ENCODE data around the gene AUTS2.

The AUTS2 gene

GRCh38 chr7:70659263-70659662, 1061.0 kb downstream of the AUTS2 start:
- no peak overlapping the region for H3K4me3 ChIP-seq (ENCODE audit: low read length, poor library complexity, severe bottlenecking)
- no peaks in the 10 kb centered on the region for H3K79me2 ChIP-seq (ENCODE audit: insufficient read depth, low read length)
- H3K36me3 ChIP-seq (ENCODE audit: insufficient read depth, low read length): no peaks in the 10 kb centered on the region
- H3K4me1 ChIP-seq (ENCODE audit: insufficient read depth, low read length, poor library complexity, severe bottlenecking): peaks cover 10% of the 10 kb centered on the region
- no peak overlapping the region for H3K4me2 ChIP-seq (ENCODE audit: low read depth, low read length, poor library complexity, severe bottlenecking)
- no peaks in the 10 kb centered on the region for H4K20me1 ChIP-seq (ENCODE audit: insufficient read depth, low read length, poor library complexity, severe bottlenecking)
- H3K9me3 ChIP-seq (ENCODE audit: insufficient read depth, low read depth, low read length): no peaks in the 10 kb centered on the region
- no peak overlapping the region for H2AFZ ChIP-seq (ENCODE audit: low read length)
- TF ChIP-seq CTCF (conservative IDR thresholded peaks at IDR 0.05; ENCODE audit: low read length): no peak
- no peak for TF ChIP-seq EZH2phosphoT487 (IDR thresholded peaks at IDR 0.05; ENCODE audit: borderline replicate concordance)
- H3K9ac ChIP-seq (ENCODE audit: low read depth, low read length, poor library complexity, severe bottlenecking): no peak overlapping the region
- no peaks in the 10 kb centered on the region for H3F3A ChIP-seq (ENCODE audit: low read depth)
- no peaks in the 10 kb centered on the region for H3K9me2 ChIP-seq (replicated peaks; ENCODE audit: low read depth, low read length)
- H3K27me3 ChIP-seq (ENCODE audit: insufficient read depth, low read length, poor library complexity, severe bottlenecking): no peaks in the 10 kb centered on the region

- Histone ChIP-seq H3K9me3 (ENCODE audit: insufficient read depth, low read depth, low read length) (no peaks in the 10 kb centered on the region), H3F3A (ENCODE audit: low read depth) (no peaks in the 10 kb centered on the region), H3K4me1 (ENCODE audit: insufficient read depth, low read length, poor library complexity, severe bottlenecking) (peaks cover 10% of the 10 kb centered on the region), H3K9ac (ENCODE audit: low read depth, low read length, poor library complexity, severe bottlenecking) (no peak overlapping the region), H3K9me2 (replicated peaks; ENCODE audit: low read depth, low read length) (no peaks in the 10 kb centered on the region), H4K20me1 (ENCODE audit: insufficient read depth, low read length, poor library complexity, severe bottlenecking) (no peaks in the 10 kb centered on the region), H3K27me3 (ENCODE audit: insufficient read depth, low read length, poor library complexity, severe bottlenecking) (no peaks in the 10 kb centered on the region), H2AFZ (ENCODE audit: low read length) (no peak overlapping the region), H3K79me2 (ENCODE audit: insufficient read depth, low read length) (no peaks in the 10 kb centered on the region), H3K4me3 (ENCODE audit: low read length, poor library complexity, severe bottlenecking) (no peak overlapping the region), H3K36me3 (ENCODE audit: insufficient read depth, low read length) (no peaks in the 10 kb centered on the region), H3K4me2 (ENCODE audit: low read depth, low read length, poor library complexity, severe bottlenecking) (no peak overlapping the region)
- TF ChIP-seq EZH2phosphoT487 (IDR thresholded peaks at IDR 0.05; ENCODE audit: borderline replicate concordance): no peak
- TF ChIP-seq CTCF (conservative IDR thresholded peaks at IDR 0.05; ENCODE audit: low read length): no peak
These were observed 1062.0 kb downstream of the AUTS2 start for GRCh38 chr7:70660154-70660818.

- Histone ChIP-seq H3K27me3 (ENCODE audit: insufficient read depth, low read length, poor library complexity, severe bottlenecking) (no peaks in the 10 kb centered on the region), H3K9me2 (replicated peaks; ENCODE audit: low read depth, low read length) (no peaks in the 10 kb centered on the region), H3K9me3 (ENCODE audit: insufficient read depth, low read depth, low read length) (no peaks in the 10 kb centered on the region), H2AFZ (ENCODE audit: low read length) (no peak overlapping the region), H3F3A (ENCODE audit: low read depth) (no peaks in the 10 kb centered on the region), H3K79me2 (ENCODE audit: insufficient read depth, low read length) (no peaks in the 10 kb centered on the region), H4K20me1 (ENCODE audit: insufficient read depth, low read length, poor library complexity, severe bottlenecking) (no peaks in the 10 kb centered on the region), H3K4me2 (ENCODE audit: low read depth, low read length, poor library complexity, severe bottlenecking) (no peak overlapping the region), H3K36me3 (ENCODE audit: insufficient read depth, low read length) (no peaks in the 10 kb centered on the region), H3K9ac (ENCODE audit: low read depth, low read length, poor library complexity, severe bottlenecking) (no peak overlapping the region), H3K4me3 (ENCODE audit: low read length, poor library complexity, severe bottlenecking) (no peak overlapping the region), H3K4me1 (ENCODE audit: insufficient read depth, low read length, poor library complexity, severe bottlenecking) (peaks cover 10% of the 10 kb centered on the region)
- no peak for TF ChIP-seq EZH2phosphoT487 (IDR thresholded peaks at IDR 0.05; ENCODE audit: borderline replicate concordance)
- TF ChIP-seq CTCF (conservative IDR thresholded peaks at IDR 0.05; ENCODE audit: low read length): no peak
These were observed 1062.5 kb downstream of the AUTS2 start for GRCh38 chr7:70660819-70661191.
